ENCODE data around the gene DLL4. TPM values are rescaled to one million over a fixed set of nuclear protein-coding genes. Genes with fewer than 3 reads are reported as not detected.

Gene DLL4
- polyA plus RNA-seq, 3 donors from 2014 or later, result not detected

Other genes with a start within 250 kb of the DLL4 start
- 1 to 10 TPM; 2.6 to 7.5 (median 4.7) TPM for gene RAD51, start 234.2 kb upstream of the DLL4 start, polyA plus RNA-seq
- gene RMDN3, start 174.1 kb upstream of the DLL4 start, polyA plus RNA-seq, result 100 to 1,000 TPM in 2 of 3 donors, 10 to 100 TPM in 1; 44.6 to 118 (median 110) TPM
- 100 to 1,000 TPM; 183 to 303 (median 230) TPM for gene GCHFR, start 165.3 kb upstream of the DLL4 start, polyA plus RNA-seq
- under 1 TPM in 2 of 3 donors, not detected in 1; 0.08 to 0.12 TPM for gene C15orf62, start 159.4 kb upstream of the DLL4 start, polyA plus RNA-seq
- gene ZFYVE19, start 122.3 kb upstream of the DLL4 start, polyA plus RNA-seq, result 10 to 100 TPM; 12.8 to 22.0 (median 20.9) TPM
- 10 to 100 TPM; 25.6 to 62.8 (median 34.7) TPM for gene DNAJC17, start 121.9 kb upstream of the DLL4 start, polyA plus RNA-seq
- not detected for gene PPP1R14D, start 100.6 kb upstream of the DLL4 start, polyA plus RNA-seq
- 1 to 10 TPM in 2 of 3 donors, under 1 TPM in 1; 0.48 to 3.9 (median 1.8) TPM for gene SPINT1, start 85.3 kb upstream of the DLL4 start, polyA plus RNA-seq
- gene RHOV, start 55.1 kb upstream of the DLL4 start, polyA plus RNA-seq, result not detected
- 10 to 100 TPM; 20.8 to 36.8 (median 35.3) TPM for gene VPS18, start 34.9 kb upstream of the DLL4 start, polyA plus RNA-seq
- gene CHAC1, start 24.1 kb downstream of the DLL4 start, polyA plus RNA-seq, result under 1 TPM in 1 of 3 donors, not detected in 2; 0.77 TPM
- gene INO80, start 186.9 kb downstream of the DLL4 start, polyA plus RNA-seq, result 1 to 10 TPM in 2 of 3 donors, under 1 TPM in 1; 0.50 to 5.4 (median 2.4) TPM